ENCODE data around the gene POM121.
"Not testable (repeated sequence)": the region's sequence is repeated elsewhere in the genome, so short reads cannot be mapped to it uniquely, and the experiment has no call there.

The POM121 gene

DNA sequence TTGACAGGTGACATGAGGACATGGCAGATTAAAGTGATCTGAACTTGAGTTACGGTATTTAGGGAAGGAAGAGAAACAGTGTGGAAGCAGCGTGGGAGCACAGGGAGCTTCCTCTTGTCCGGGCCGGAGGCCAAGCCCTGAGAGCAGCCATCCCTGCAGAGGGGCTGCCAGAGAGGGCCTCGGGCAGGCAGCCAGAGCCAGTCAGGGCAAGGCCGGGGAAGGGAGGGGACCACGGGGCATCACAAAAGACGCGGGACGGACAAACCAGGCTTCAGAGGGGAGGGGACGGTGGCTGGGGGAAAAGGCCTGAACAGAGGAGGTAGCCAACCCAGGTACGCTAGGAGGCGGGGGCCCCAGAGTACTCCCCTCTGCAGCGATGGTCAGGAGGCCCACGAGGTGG, 20.0 kb downstream of the POM121 start:
- ATAC-seq (ENCODE audit: insufficient read depth, low read depth) = 0 out of 3 replicates have a peak, but pooled peaks have one; percentile 1
- DNase-seq; H2AFZ ChIP-seq (ENCODE audit: low read depth, low read length); H3K4me2 ChIP-seq (ENCODE audit: insufficient read depth, low read length); H3K4me1 ChIP-seq (ENCODE audit: insufficient read depth, low read length); H4K20me1 ChIP-seq (ENCODE audit: insufficient read depth, low read length); H3K27ac ChIP-seq (ENCODE audit: low read length); H3K79me2 ChIP-seq (ENCODE audit: insufficient read depth, low read length); H3K4me3 ChIP-seq (ENCODE audit: low read depth in 1 of 2, low read length in 2 of 2); H3K9me3 ChIP-seq (ENCODE audit: insufficient read depth, low read length, severe bottlenecking); H3K27me3 ChIP-seq (ENCODE audit: insufficient read depth, low read length, poor library complexity); H3K9ac ChIP-seq (ENCODE audit: low read depth, low read length): not testable (repeated sequence)
- H3K36me3 ChIP-seq (ENCODE audit: insufficient read depth, low read length) = peaks cover 20% of the 10 kb centered on the region

DNA sequence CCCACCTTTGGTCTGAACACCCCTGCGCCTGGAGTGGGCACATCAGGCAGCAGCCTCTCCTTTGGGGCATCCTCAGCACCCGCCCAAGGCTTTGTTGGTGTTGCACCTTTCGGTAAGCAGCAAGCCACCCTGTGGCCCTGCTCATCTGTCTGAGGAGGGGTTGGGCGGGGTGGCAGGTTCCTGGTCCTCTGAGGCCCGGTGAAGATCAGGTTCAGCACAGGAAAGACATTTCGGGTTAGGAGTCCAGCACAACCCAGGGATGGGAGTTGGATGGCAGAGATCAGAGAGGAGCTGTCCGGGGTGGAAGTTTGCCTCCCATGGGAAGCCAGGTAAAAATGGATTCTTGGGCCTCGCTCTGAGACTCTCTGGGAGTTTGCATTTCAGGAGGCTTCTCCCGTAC, 20.7 kb downstream of the POM121 start:
- not testable (repeated sequence) for H3K79me2 ChIP-seq (ENCODE audit: insufficient read depth, low read length); H3K9me3 ChIP-seq (ENCODE audit: insufficient read depth, low read length, severe bottlenecking); H3K4me1 ChIP-seq (ENCODE audit: insufficient read depth, low read length); H3K27ac ChIP-seq (ENCODE audit: low read length); ATAC-seq (ENCODE audit: insufficient read depth, low read depth); H3K4me2 ChIP-seq (ENCODE audit: insufficient read depth, low read length); DNase-seq; H2AFZ ChIP-seq (ENCODE audit: low read depth, low read length); H3K27me3 ChIP-seq (ENCODE audit: insufficient read depth, low read length, poor library complexity); H4K20me1 ChIP-seq (ENCODE audit: insufficient read depth, low read length); H3K4me3 ChIP-seq (ENCODE audit: low read depth in 1 of 2, low read length in 2 of 2); H3K9ac ChIP-seq (ENCODE audit: low read depth, low read length)
- H3K36me3 ChIP-seq (ENCODE audit: insufficient read depth, low read length) = peaks cover 20% of the 10 kb centered on the region

DNA sequence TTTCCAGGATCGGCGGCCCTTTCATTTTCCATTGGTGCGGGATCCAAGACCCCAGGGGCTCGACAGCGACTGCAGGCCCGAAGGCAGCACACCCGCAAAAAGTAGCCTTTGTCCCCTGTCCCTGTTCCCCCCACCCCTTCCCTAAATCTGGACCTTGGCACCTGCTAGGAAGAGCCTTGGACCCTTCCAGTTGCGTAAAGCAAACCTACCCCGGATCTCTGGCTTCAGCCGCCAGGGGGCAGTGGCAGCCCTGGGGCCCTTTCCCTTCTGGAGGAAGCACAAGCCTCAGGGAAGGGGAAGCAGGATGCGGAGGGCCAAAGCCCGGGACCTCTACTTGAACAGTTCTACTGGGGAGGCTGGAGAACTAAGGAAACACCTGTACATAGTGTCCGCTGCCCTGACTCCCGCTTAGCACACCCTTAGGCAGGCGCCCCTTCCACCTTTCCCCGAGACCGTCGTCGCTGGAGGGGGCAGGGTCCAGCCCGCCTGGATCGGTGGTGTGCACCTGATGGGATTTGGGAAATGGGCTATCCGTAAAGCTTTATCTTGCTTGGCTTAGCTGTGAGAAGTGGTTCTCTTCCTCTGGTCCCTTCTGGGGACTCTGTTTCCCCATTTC, 21.3 kb downstream of the POM121 start:
- not testable (repeated sequence) for H2AFZ ChIP-seq (ENCODE audit: low read depth, low read length); H4K20me1 ChIP-seq (ENCODE audit: insufficient read depth, low read length); H3K9me3 ChIP-seq (ENCODE audit: insufficient read depth, low read length, severe bottlenecking); H3K4me1 ChIP-seq (ENCODE audit: insufficient read depth, low read length); H3K27me3 ChIP-seq (ENCODE audit: insufficient read depth, low read length, poor library complexity); H3K79me2 ChIP-seq (ENCODE audit: insufficient read depth, low read length); DNase-seq; H3K4me2 ChIP-seq (ENCODE audit: insufficient read depth, low read length); H3K4me3 ChIP-seq (ENCODE audit: low read depth in 1 of 2, low read length in 2 of 2); H3K9ac ChIP-seq (ENCODE audit: low read depth, low read length); H3K27ac ChIP-seq (ENCODE audit: low read length)
- peaks cover 20% of the 10 kb centered on the region for H3K36me3 ChIP-seq (ENCODE audit: insufficient read depth, low read length)
- 0 out of 3 replicates have a peak, but pooled peaks have one; percentile 9 for ATAC-seq (ENCODE audit: insufficient read depth, low read depth)

DNA sequence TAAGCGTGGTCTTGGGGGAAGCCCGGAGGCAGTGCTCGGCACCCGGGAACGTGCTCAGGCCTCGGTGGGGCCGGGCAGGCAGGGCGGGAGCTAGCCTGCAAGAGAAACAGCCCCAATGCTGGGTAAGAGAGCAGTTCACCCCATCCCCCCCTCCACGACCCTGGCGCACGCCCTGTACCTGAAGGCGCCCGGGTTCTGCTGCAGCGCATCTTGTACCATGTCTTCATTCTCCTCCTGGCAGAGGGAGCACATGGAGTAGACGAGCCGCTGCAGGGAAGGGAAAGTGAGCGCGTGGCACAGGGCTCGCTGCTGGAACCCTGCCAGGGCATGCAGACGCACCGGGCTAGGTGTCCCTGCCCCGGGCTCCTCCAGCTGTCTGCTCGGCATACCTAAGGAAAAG, 23.8 kb downstream of the POM121 start:
- not testable (repeated sequence) for H3K9ac ChIP-seq (ENCODE audit: low read depth, low read length); H3K4me3 ChIP-seq (ENCODE audit: low read depth in 1 of 2, low read length in 2 of 2); H2AFZ ChIP-seq (ENCODE audit: low read depth, low read length); ATAC-seq (ENCODE audit: insufficient read depth, low read depth); H3K4me2 ChIP-seq (ENCODE audit: insufficient read depth, low read length); H4K20me1 ChIP-seq (ENCODE audit: insufficient read depth, low read length); H3K27me3 ChIP-seq (ENCODE audit: insufficient read depth, low read length, poor library complexity); H3K9me3 ChIP-seq (ENCODE audit: insufficient read depth, low read length, severe bottlenecking); DNase-seq; H3K79me2 ChIP-seq (ENCODE audit: insufficient read depth, low read length); H3K27ac ChIP-seq (ENCODE audit: low read length); H3K4me1 ChIP-seq (ENCODE audit: insufficient read depth, low read length)
- H3K36me3 ChIP-seq (ENCODE audit: insufficient read depth, low read length) = peaks cover 20% of the 10 kb centered on the region

DNA sequence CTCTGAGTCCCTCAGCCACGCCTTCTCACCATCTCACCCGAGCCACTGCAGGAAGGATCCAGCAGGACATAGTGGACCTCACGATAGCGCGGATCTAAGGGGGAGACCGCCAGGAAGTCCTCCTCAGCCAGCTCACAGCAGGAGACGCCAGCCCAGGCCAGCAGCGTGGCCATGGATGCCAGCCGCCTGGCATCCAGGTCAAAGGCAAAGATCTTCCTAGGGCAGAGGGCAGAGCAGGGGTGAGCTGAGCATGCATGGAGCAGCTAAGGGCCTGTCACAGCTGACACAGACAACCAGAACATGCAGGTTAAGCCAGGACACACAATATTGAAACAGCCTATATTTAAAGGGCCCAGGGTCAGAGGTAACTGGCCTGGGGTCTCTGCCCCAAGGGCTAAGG, 24.4 kb downstream of the POM121 start:
- not testable (repeated sequence) for H3K9me3 ChIP-seq (ENCODE audit: insufficient read depth, low read length, severe bottlenecking); H3K79me2 ChIP-seq (ENCODE audit: insufficient read depth, low read length); H3K27ac ChIP-seq (ENCODE audit: low read length); H2AFZ ChIP-seq (ENCODE audit: low read depth, low read length); H3K27me3 ChIP-seq (ENCODE audit: insufficient read depth, low read length, poor library complexity); ATAC-seq (ENCODE audit: insufficient read depth, low read depth); H3K4me1 ChIP-seq (ENCODE audit: insufficient read depth, low read length); DNase-seq; H4K20me1 ChIP-seq (ENCODE audit: insufficient read depth, low read length); H3K4me3 ChIP-seq (ENCODE audit: low read depth in 1 of 2, low read length in 2 of 2); H3K9ac ChIP-seq (ENCODE audit: low read depth, low read length); H3K4me2 ChIP-seq (ENCODE audit: insufficient read depth, low read length)
- peaks cover 20% of the 10 kb centered on the region for H3K36me3 ChIP-seq (ENCODE audit: insufficient read depth, low read length)

DNA sequence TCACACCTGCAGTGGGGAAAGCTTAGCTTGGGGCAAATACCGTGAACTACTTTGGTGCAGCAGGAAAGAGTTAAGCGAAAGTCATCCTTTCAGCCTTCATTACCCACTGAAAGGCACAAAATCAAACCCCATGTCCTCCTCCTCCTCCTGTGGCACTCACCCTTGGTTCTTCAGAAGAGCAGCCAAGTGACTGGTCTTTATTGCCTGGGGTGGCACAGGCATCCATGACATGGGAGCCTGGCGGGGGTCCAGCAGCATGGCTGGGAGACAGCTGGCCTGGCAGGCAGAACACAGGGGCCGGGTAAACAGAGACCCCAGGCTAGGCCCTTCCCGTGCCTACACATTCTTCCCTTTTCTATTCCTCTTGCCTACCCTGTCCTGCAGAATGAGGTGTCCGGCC, 24.8 kb downstream of the POM121 start:
- not testable (repeated sequence) for H3K27me3 ChIP-seq (ENCODE audit: insufficient read depth, low read length, poor library complexity); H3K9ac ChIP-seq (ENCODE audit: low read depth, low read length); H2AFZ ChIP-seq (ENCODE audit: low read depth, low read length); H3K79me2 ChIP-seq (ENCODE audit: insufficient read depth, low read length); H3K4me2 ChIP-seq (ENCODE audit: insufficient read depth, low read length); H3K4me3 ChIP-seq (ENCODE audit: low read depth in 1 of 2, low read length in 2 of 2); H3K4me1 ChIP-seq (ENCODE audit: insufficient read depth, low read length); H3K27ac ChIP-seq (ENCODE audit: low read length); H3K9me3 ChIP-seq (ENCODE audit: insufficient read depth, low read length, severe bottlenecking); DNase-seq; ATAC-seq (ENCODE audit: insufficient read depth, low read depth); H4K20me1 ChIP-seq (ENCODE audit: insufficient read depth, low read length)
- H3K36me3 ChIP-seq (ENCODE audit: insufficient read depth, low read length) = peaks cover 20% of the 10 kb centered on the region

DNA sequence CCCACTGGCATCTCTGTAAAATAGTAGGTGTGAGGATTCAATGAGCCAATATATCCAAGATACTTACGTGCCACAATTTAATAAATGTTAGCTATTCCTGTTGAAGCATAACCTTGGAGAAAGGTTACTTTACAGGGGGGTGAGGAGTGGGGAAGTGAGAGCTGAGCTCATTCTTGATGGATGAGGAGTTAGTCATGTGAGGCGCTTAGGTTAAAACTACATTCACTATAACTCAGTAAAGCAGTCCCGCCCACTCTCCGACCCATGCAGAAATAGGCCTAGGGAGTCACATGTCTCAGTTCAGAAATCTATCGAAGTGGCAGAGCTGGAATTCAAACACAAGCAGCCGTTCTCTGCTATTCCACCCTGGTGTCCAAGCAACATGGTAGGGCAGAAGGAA, 25.5 kb downstream of the POM121 start:
- H3K4me3 ChIP-seq (ENCODE audit: low read depth in 1 of 2, low read length in 2 of 2); H3K4me2 ChIP-seq (ENCODE audit: insufficient read depth, low read length); H3K9ac ChIP-seq (ENCODE audit: low read depth, low read length); DNase-seq; H3K9me3 ChIP-seq (ENCODE audit: insufficient read depth, low read length, severe bottlenecking); H2AFZ ChIP-seq (ENCODE audit: low read depth, low read length); H3K27me3 ChIP-seq (ENCODE audit: insufficient read depth, low read length, poor library complexity); H4K20me1 ChIP-seq (ENCODE audit: insufficient read depth, low read length); H3K27ac ChIP-seq (ENCODE audit: low read length); H3K79me2 ChIP-seq (ENCODE audit: insufficient read depth, low read length); ATAC-seq (ENCODE audit: insufficient read depth, low read depth); H3K4me1 ChIP-seq (ENCODE audit: insufficient read depth, low read length): not testable (repeated sequence)
- H3K36me3 ChIP-seq (ENCODE audit: insufficient read depth, low read length) = peaks cover 20% of the 10 kb centered on the region

DNA sequence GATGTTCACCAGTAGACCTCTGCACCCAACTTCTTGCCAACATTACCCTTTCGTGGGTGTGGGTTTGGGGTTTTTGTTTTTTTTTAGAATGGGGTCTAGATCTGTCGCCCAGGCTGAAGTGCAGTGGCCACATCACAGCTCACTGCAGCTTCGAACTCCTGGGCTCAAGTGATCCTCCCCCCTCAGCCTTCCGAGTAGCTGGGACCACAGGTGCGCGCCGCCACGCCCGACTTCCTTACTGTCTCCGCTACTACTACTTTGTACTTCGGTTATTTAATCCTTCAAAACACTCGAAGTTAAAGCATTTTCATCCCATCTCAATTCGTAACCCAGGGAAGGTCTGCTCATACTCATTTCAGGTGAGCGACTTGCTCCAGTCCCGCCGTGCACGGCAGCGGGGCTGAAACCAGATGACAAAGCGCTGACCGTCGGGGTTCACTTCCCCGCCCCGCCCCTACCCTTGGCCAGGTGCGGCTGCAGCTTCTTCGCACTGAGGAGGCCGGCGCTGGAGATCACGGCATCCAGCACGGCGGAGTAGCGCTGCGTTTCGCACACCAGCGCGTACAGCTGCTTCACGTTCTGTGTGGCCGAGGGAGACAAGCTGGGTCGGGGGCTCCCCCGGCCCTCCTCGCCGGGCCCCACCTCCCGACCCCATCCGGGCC, 29.1 kb downstream of the POM121 start:
- not testable (repeated sequence) for H3K27ac ChIP-seq (ENCODE audit: low read length); H3K9ac ChIP-seq (ENCODE audit: low read depth, low read length); H2AFZ ChIP-seq (ENCODE audit: low read depth, low read length); H3K79me2 ChIP-seq (ENCODE audit: insufficient read depth, low read length); H3K27me3 ChIP-seq (ENCODE audit: insufficient read depth, low read length, poor library complexity); H3K36me3 ChIP-seq (ENCODE audit: insufficient read depth, low read length); H3K9me3 ChIP-seq (ENCODE audit: insufficient read depth, low read length, severe bottlenecking); DNase-seq; H4K20me1 ChIP-seq (ENCODE audit: insufficient read depth, low read length); H3K4me1 ChIP-seq (ENCODE audit: insufficient read depth, low read length)
- H3K4me2 ChIP-seq (ENCODE audit: insufficient read depth, low read length) = peak overlapping the region; percentile 62
- H3K4me3 ChIP-seq (ENCODE audit: low read depth in 1 of 2, low read length in 2 of 2) = peak overlapping the region in 1 of 2 experiments; percentile 54; a peak in 2 of 4 replicates
- ATAC-seq (ENCODE audit: insufficient read depth, low read depth) = peak; percentile 56
